ENCODE results near the gene JMJD1C.

The JMJD1C gene

GRCh38 chr10:63374991-63375390 is 90.8 kb downstream of the JMJD1C start:
- Histone ChIP-seq H3K4me1 (ENCODE audit: control insufficient read depth, low read length) (peaks cover 10% of the 10 kb centered on the region), H3K79me2 (ENCODE audit: control insufficient read depth, low read length) (no peaks in the 10 kb centered on the region), H4K20me1 (ENCODE audit: control insufficient read depth, insufficient read depth, low read depth, low read length) (no peaks in the 10 kb centered on the region), H3K36me3 (ENCODE audit: control insufficient read depth, low read length) (no peaks in the 10 kb centered on the region), H3K4me2 (ENCODE audit: low read length) (no peak overlapping the region), H3K9me2 (replicated peaks; ENCODE audit: control insufficient read depth, low read length) (no peaks in the 10 kb centered on the region), H3K4me3 (ENCODE audit: low read length) (no peak overlapping the region), H3K9me3 (ENCODE audit: control insufficient read depth, insufficient read depth, low read length) (no peaks in the 10 kb centered on the region), H3K27ac (ENCODE audit: low read depth, low read length) (no peak overlapping the region), H3F3A (ENCODE audit: control insufficient read depth, insufficient read depth) (0 out of 2 replicates have a peak, but pooled peaks cover 4% of the 10 kb centered on the region), H3K27me3 (ENCODE audit: control insufficient read depth, low read length) (no peaks in the 10 kb centered on the region)
- no peak for TF ChIP-seq EZH2phosphoT487 (IDR thresholded peaks at IDR 0.05; ENCODE audit: borderline replicate concordance, low read length)
- no peak for TF ChIP-seq CTCF (IDR thresholded peaks at IDR 0.05; ENCODE audit: low read depth, low read length, poor library complexity, severe bottlenecking)

GRCh38 chr10:63373176-63373575 is 92.6 kb downstream of the JMJD1C start:
- Histone ChIP-seq H3K4me3 (ENCODE audit: low read length) (no peak overlapping the region), H3K36me3 (ENCODE audit: control insufficient read depth, low read length) (no peaks in the 10 kb centered on the region), H3K4me1 (ENCODE audit: control insufficient read depth, low read length) (peaks cover 18% of the 10 kb centered on the region), H3K27me3 (ENCODE audit: control insufficient read depth, low read length) (no peaks in the 10 kb centered on the region), H3K9me2 (replicated peaks; ENCODE audit: control insufficient read depth, low read length) (no peaks in the 10 kb centered on the region), H3K79me2 (ENCODE audit: control insufficient read depth, low read length) (no peaks in the 10 kb centered on the region), H3K9me3 (ENCODE audit: control insufficient read depth, insufficient read depth, low read length) (no peaks in the 10 kb centered on the region), H4K20me1 (ENCODE audit: control insufficient read depth, insufficient read depth, low read depth, low read length) (no peaks in the 10 kb centered on the region), H3K4me2 (ENCODE audit: low read length) (no peak overlapping the region), H3F3A (ENCODE audit: control insufficient read depth, insufficient read depth) (no peaks in the 10 kb centered on the region), H3K27ac (ENCODE audit: low read depth, low read length) (no peak overlapping the region)
- no peak for TF ChIP-seq CTCF (IDR thresholded peaks at IDR 0.05; ENCODE audit: low read depth, low read length, poor library complexity, severe bottlenecking)
- no peak for TF ChIP-seq EZH2phosphoT487 (IDR thresholded peaks at IDR 0.05; ENCODE audit: borderline replicate concordance, low read length)

- Histone ChIP-seq H3K27ac (ENCODE audit: low read depth, low read length) (no peak overlapping the region), H3K9me2 (replicated peaks; ENCODE audit: control insufficient read depth, low read length) (no peaks in the 10 kb centered on the region), H3K27me3 (ENCODE audit: control insufficient read depth, low read length) (no peaks in the 10 kb centered on the region), H4K20me1 (ENCODE audit: control insufficient read depth, insufficient read depth, low read depth, low read length) (no peaks in the 10 kb centered on the region), H3K79me2 (ENCODE audit: control insufficient read depth, low read length) (no peaks in the 10 kb centered on the region), H3K4me2 (ENCODE audit: low read length) (no peak overlapping the region), H3K36me3 (ENCODE audit: control insufficient read depth, low read length) (no peaks in the 10 kb centered on the region), H3F3A (ENCODE audit: control insufficient read depth, insufficient read depth) (no peaks in the 10 kb centered on the region), H3K4me3 (ENCODE audit: low read length) (no peak overlapping the region), H3K9me3 (ENCODE audit: control insufficient read depth, insufficient read depth, low read length) (no peaks in the 10 kb centered on the region), H3K4me1 (ENCODE audit: control insufficient read depth, low read length) (peaks cover 8% of the 10 kb centered on the region)
- TF ChIP-seq EZH2phosphoT487 (IDR thresholded peaks at IDR 0.05; ENCODE audit: borderline replicate concordance, low read length) (no peak), CTCF (IDR thresholded peaks at IDR 0.05; ENCODE audit: low read depth, low read length, poor library complexity, severe bottlenecking) (no peak)
These were observed 96.1 kb downstream of the JMJD1C start for GRCh38 chr10:63369711-63370110.

GRCh38 chr10:63368365-63368764 is 97.4 kb downstream of the JMJD1C start:
- no peak overlapping the region for H3K4me2 ChIP-seq (ENCODE audit: low read length)
- H3K27me3 ChIP-seq (ENCODE audit: control insufficient read depth, low read length) = no peaks in the 10 kb centered on the region
- no peaks in the 10 kb centered on the region for H3K9me2 ChIP-seq (replicated peaks; ENCODE audit: control insufficient read depth, low read length)
- H3K4me3 ChIP-seq (ENCODE audit: low read length) = no peak overlapping the region
- no peaks in the 10 kb centered on the region for H3F3A ChIP-seq (ENCODE audit: control insufficient read depth, insufficient read depth)
- peaks cover 8% of the 10 kb centered on the region for H3K4me1 ChIP-seq (ENCODE audit: control insufficient read depth, low read length)
- H3K27ac ChIP-seq (ENCODE audit: low read depth, low read length) = no peak overlapping the region
- H4K20me1 ChIP-seq (ENCODE audit: control insufficient read depth, insufficient read depth, low read depth, low read length) = no peaks in the 10 kb centered on the region
- TF ChIP-seq CTCF (IDR thresholded peaks at IDR 0.05; ENCODE audit: low read depth, low read length, poor library complexity, severe bottlenecking) (no peak), EZH2phosphoT487 (IDR thresholded peaks at IDR 0.05; ENCODE audit: borderline replicate concordance, low read length) (no peak)
- no peaks in the 10 kb centered on the region for H3K36me3 ChIP-seq (ENCODE audit: control insufficient read depth, low read length)
- no peaks in the 10 kb centered on the region for H3K79me2 ChIP-seq (ENCODE audit: control insufficient read depth, low read length)
- no peaks in the 10 kb centered on the region for H3K9me3 ChIP-seq (ENCODE audit: control insufficient read depth, insufficient read depth, low read length)
